Stomach smooth muscle (tissue), 2 donors: ENCODE data around the gene SAMD4B.

Source experiments
- H3K27ac ChIP-seq: one replicate; pipeline ENCODE4 v1.7.0; 2013; ENCODE audit warnings: mild to moderate bottlenecking, low read length, inconsistent platforms
- H3K27me3 ChIP-seq, 2 donors: one replicate each; pipeline ENCODE4 v1.7.0; 2013; ENCODE audit warnings: low read length in 2 of 2; ENCODE audit not compliant: insufficient read depth in 2 of 2, control insufficient read depth in 1 of 2
- H3K36me3 ChIP-seq, 2 donors: one replicate each; pipeline ENCODE4 v1.7.0; 2013; ENCODE audit warnings: low read length in 2 of 2; ENCODE audit not compliant: control insufficient read depth in 2 of 2, insufficient read depth in 2 of 2
- H3K4me1 ChIP-seq: one replicate; pipeline ENCODE4 v1.7.0; 2013; ENCODE audit warnings: low read length; ENCODE audit not compliant: control insufficient read depth, insufficient read depth
- H3K4me3 ChIP-seq, 2 donors: one replicate each; pipeline ENCODE4 v1.7.0; 2013; ENCODE audit warnings: low read length in 2 of 2
- H3K9ac ChIP-seq, 2 donors: one replicate each; pipeline ENCODE4 v1.7.0; 2013; ENCODE audit warnings: low read length in 2 of 2, mild to moderate bottlenecking in 1 of 2
- H3K9me3 ChIP-seq, 2 donors: one replicate each; pipeline ENCODE4 v1.7.0; 2013; ENCODE audit warnings: low read length in 2 of 2; ENCODE audit not compliant: control insufficient read depth in 2 of 2
- donor health status: healthy.
- donor health status: Pancreatic carcinoma.

The SAMD4B gene

DNA sequence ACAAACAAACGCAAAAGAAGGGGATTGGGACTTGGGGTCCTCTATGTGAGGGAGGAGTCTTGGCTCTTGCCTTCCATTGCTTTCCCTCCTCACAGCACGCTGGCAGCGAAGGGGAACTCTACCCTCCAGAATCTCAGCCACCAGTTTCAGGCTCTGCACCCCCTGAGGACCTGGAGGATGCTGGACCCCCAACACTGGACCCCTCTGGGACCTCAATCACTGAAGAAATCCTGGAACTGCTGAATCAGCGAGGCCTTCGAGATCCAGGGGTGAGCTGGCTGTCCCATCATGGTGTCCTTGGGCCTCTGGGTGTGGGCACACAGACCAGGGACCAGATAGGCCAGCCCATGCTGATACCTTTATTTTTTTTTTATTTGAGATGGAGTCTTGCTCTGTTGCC is 79.8 kb downstream of the SAMD4B start:
- Histone ChIP-seq H3K9me3 (no peaks in the 10 kb centered on the region), H3K9ac (no peak overlapping the region), H3K36me3 (peaks cover 13 to 37% of the 10 kb centered on the region in 2 donors)

DNA sequence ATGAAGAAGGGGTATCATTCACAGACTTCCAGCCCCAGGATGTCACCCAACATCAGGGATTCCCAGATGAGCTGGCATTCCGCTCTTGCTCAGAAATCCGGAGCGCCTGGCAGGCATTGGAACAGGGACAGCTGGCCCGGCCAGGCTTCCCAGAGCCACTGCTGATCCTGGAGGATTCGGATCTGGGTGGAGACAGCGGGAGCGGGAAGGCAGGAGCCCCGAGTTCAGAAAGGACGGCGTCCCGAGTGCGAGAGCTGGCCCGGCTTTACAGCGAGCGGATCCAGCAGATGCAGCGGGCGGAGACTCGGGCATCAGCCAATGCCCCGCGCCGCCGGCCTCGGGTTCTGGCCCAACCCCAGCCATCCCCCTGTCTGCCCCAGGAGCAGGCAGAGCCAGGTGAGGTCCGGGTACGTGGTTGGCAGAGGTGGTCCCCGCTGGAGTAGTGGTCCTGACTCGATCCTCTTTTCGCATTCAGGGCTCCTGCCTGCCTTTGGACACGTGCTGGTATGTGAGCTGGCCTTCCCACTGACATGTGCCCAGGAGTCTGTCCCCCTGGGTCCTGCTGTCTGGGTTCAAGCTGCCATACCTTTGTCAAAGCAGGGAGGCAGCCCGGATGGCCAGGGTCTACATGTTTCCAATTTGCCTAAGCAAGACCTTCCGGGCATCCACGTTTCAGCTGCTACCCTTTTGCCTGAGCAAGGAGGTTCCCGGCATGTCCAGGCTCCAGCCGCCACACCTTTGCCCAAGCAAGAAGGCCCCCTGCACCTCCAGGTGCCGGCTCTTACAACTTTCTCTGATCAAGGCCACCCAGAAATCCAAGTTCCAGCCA is 81.3 kb downstream of the SAMD4B start:
- Histone ChIP-seq H3K27ac (no peak overlapping the region), H3K27me3 (no peaks in the 10 kb centered on the region), H3K4me1 (peaks cover 8% of the 10 kb centered on the region), H3K9ac (no peak overlapping the region), H3K4me3 (no peak overlapping the region), H3K9me3 (no peaks in the 10 kb centered on the region), H3K36me3 (peaks cover 13 to 34% of the 10 kb centered on the region in 2 donors)

More for the DNA sequence above, 79.8 kb downstream of the SAMD4B start:
- H3K27me3 ChIP-seq, result no peaks in the 10 kb centered on the region
- no peak overlapping the region for H3K4me3 ChIP-seq
- H3K4me1 ChIP-seq, result no peaks in the 10 kb centered on the region
- H3K27ac ChIP-seq, result no peak overlapping the region

DNA sequence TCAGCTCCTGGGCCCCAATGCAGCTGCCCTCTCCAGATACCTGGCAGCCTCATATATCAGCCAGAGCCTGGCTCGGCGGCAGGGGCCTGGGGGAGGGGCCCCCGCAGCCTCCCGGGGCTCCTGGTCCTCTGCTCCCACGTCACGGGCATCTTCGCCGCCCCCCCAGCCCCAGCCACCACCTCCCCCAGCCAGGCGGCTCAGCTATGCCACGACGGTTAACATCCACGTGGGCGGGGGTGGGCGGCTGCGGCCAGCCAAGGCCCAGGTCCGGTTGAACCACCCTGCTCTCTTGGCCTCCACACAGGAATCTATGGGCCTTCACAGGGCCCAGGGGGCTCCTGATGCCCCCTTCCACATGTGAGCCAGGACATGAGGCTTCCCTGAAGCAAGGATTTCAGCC is 82.7 kb downstream of the SAMD4B start:
- Histone ChIP-seq H3K9ac (no peak overlapping the region), H3K27me3 (no peaks in the 10 kb centered on the region), H3K36me3 (peaks cover 6 to 26% of the 10 kb centered on the region in 2 donors), H3K9me3 (no peaks in the 10 kb centered on the region), H3K4me3 (no peak overlapping the region), H3K27ac (no peak overlapping the region), H3K4me1 (peaks cover 16% of the 10 kb centered on the region)

DNA sequence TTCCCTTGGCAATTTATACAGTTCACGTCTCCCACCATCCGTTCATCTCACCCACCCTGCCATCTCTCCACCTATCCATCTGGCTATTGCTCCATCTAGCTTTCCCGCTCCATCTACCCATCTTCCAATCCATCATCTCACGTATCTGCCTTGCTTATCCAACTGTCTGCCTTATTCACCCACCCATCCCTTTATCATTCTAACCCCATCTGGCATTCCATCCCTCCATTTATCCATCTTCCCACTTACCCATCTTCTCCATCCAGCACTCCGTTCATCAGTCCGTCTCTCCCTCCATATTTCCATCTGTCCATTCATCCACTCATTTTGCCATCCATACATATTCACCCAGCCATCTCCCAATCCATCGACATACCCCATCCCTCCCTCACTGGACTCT is 83.5 kb downstream of the SAMD4B start:
- Histone ChIP-seq H3K36me3 (peaks cover 5 to 22% of the 10 kb centered on the region in 2 donors), H3K4me1 (peaks cover 19% of the 10 kb centered on the region), H3K9ac (no peak overlapping the region), H3K9me3 (no peaks in the 10 kb centered on the region), H3K27me3 (no peaks in the 10 kb centered on the region), H3K27ac (no peak overlapping the region), H3K4me3 (no peak overlapping the region)

DNA sequence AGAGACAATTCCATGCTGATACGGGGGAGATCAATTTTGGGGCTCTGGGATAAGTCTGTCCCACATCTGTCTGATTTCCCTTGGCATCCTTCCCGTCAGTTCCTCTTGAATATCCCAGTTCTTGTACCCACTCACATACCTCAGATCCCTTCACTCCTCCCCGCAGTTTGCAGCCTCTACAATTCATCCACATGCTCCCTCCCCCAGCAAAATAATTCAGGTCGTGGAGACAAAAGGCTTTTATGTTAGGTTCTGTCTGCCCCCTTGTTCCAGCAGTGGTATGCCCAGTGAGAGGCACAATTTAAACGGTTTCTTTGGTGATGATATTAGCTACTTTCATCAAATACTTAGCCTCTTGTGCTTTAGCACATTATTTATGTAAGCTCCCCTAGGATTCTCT is 83.9 kb downstream of the SAMD4B start:
- H3K4me1 ChIP-seq, result peaks cover 19% of the 10 kb centered on the region
- no peak overlapping the region for H3K9ac ChIP-seq
- no peaks in the 10 kb centered on the region for H3K27me3 ChIP-seq
- H3K36me3 ChIP-seq, result peaks cover 9 to 20% of the 10 kb centered on the region in 2 donors
- H3K9me3 ChIP-seq, result no peaks in the 10 kb centered on the region
- H3K4me3 ChIP-seq, result no peak overlapping the region
- no peak overlapping the region for H3K27ac ChIP-seq

DNA sequence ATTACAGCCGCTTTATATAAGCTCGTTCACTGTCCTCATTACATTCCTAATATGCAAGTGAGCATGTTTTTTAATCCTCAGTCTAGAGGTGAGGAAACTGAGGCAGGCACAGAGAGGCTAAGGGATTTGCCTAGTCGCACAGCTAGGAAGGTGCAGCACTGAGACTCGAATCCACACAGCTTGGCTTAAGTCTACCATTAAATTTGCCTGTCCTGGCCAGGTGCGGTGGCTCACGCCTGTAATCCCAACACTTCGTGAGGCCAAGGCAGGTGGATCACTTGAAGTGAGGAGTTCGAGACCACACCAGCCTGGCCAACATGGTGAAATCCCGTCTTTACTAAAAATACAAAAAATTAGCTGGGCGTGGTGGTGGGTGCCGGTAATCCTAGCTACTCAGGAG is 85.5 kb downstream of the SAMD4B start:
- Histone ChIP-seq H3K4me1 (peaks cover 19% of the 10 kb centered on the region), H3K9ac (no peak overlapping the region), H3K27me3 (no peaks in the 10 kb centered on the region), H3K9me3 (no peaks in the 10 kb centered on the region), H3K36me3 (peaks cover 12 to 19% of the 10 kb centered on the region in 2 donors), H3K27ac (peak overlapping the region; percentile 89), H3K4me3 (no peak overlapping the region)

DNA sequence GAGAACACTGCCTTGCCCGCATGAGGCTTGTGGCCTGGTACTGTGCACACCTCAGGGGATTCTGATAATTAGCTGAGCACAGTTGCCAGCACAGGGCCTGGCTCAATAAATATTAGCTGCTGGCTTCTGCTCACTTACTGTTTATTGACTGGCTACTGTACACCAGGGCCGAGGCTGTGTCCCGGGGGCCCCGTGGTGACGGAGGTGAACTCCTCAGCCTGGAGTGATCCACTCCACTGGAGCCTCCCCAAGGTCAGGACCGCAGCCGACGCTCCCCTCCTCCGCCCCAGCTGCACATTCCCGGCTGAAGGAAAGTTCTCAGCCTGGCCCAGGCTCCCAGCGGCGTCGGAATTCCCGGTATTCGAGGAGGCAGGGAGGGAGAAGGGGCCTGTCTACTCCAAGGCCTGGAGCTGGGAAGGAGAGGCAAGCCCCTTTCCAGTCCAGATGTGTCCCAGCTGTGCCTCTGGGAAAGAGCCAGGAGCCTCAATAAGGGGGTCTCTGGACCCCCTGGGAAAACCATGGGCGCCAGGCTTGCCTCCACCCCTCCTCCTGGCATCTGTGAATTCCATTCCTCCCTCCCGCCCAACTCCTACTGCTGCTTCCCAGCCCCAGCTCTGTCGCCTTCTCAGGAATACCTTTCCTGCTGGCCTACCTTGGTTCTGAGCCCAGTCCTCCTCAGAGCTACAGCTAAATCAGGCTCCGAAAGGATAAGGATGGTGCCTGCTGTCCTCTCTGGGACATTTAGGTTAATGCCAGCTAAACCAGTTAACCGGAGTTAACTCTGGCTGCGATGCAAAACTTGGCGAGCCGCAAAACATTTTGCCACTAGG is 86.3 kb downstream of the SAMD4B start:
- peaks cover 20 to 24% of the 10 kb centered on the region in 2 donors for H3K36me3 ChIP-seq
- no peaks in the 10 kb centered on the region for H3K27me3 ChIP-seq
- no peaks in the 10 kb centered on the region for H3K9me3 ChIP-seq
- H3K4me3 ChIP-seq, result peak overlapping the region in 1 of 2 donors; percentile 47
- H3K27ac ChIP-seq, result peak overlapping the region; percentile 89
- peaks cover 22% of the 10 kb centered on the region for H3K4me1 ChIP-seq
- peak overlapping the region; percentile 63 to 66 for H3K9ac ChIP-seq

DNA sequence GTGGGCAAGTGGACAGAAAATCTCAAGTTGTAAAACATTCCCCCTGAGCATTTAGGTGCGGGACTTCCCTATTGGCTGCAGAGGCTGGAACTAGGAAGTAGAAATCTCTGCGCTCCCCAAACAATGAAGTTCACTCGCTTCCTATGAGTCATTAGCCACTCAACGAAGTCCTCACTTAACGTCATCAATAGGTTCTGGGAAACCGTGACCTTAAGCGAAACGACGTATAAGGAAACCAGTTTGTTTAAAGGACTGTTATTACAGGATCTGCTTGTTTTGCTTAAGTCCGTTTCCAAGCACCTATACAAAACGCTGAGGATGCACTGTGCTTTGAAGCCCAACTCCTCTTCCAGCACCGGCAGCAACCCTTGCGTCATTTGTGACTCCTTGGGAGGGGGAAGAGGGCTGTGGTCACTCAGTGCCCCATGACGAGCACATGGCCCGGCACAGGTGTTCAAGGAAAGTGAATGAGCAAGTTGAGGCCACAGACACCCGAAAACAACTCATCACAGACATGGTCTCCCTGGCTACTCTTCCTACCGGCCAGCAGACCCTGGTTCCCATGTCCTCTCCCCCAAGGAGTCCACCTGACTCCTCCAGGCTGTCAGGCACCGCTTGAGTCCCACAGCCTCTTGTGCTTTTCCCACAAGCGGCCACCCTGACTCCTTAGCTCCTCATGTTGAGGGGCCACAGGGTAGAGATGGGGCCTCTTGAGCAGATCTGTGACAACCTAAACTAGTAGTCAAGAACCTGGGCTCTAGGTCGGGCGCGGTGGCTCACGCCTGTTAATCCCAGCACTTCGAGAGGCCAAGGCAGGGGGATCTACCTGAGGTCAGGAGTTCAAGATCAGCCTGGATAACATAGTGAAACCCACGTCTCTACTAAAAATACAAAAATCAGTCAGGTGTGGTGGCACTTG is 88.7 kb downstream of the SAMD4B start:
- Histone ChIP-seq H3K4me3 (no peak overlapping the region), H3K9ac (peak overlapping the region in 1 of 2 donors; percentile 29), H3K9me3 (no peaks in the 10 kb centered on the region), H3K27me3 (no peaks in the 10 kb centered on the region), H3K36me3 (peaks cover 24 to 28% of the 10 kb centered on the region in 2 donors), H3K27ac (peak overlapping the region; percentile 49), H3K4me1 (peaks cover 43% of the 10 kb centered on the region)

DNA sequence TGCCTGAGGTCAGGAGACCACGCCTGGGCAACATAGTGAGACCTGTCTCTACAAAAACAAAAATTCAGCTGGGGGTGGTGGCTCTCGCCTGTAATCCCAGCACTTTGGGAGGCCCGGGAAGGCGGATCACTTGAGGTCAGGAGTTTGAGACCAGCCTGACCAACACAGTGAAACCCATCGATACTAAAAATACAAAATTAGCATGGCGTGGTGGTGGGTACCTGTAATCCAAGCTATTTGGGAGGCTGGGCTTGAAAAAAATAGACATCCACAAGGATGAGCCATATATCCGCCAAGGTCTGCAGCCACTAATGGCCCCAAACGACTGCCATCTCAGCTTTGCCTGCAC is 90.4 kb downstream of the SAMD4B start:
- Histone ChIP-seq H3K4me1 (peaks cover 49% of the 10 kb centered on the region), H3K36me3 (peaks cover 24 to 28% of the 10 kb centered on the region in 2 donors), H3K27me3 (peaks cover 0 to 2% of the 10 kb centered on the region in 2 donors), H3K9ac (no peak overlapping the region), H3K9me3 (no peaks in the 10 kb centered on the region), H3K4me3 (no peak overlapping the region), H3K27ac (no peak overlapping the region)

DNA sequence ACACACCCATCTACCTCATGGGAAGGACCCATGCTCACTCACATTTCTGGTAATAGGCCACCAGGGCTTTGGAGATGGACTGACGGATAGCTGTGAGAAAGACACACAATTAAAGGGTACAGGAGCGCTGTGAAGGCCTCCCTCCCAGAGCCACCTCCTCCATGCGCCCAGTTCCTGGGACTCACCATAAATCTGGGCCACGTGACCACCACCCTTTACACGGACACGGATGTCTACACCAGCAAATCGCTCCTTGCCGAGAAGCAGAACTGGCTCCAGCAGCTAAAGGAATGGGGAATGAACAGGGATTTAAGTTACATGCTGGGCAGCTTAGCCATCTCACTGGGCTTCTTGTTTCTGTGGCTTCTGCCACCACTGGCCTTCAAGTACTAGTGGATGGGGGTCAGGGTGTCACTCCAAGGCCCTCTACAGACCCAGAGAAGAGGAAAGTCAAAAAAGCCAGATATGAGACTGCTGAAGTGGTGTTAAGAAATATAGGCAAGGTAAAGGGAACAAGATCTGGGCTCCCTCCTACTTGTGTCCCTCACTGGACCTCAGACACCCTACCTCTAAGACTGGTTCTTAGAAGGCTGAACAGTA is 91.4 kb downstream of the SAMD4B start:
- H3K36me3 ChIP-seq, result peaks cover 24 to 28% of the 10 kb centered on the region in 2 donors
- H3K4me3 ChIP-seq, result peak overlapping the region in 1 of 2 donors; percentile 98
- no peak overlapping the region for H3K27ac ChIP-seq
- peaks cover 3 to 4% of the 10 kb centered on the region in 2 donors for H3K27me3 ChIP-seq
- no peaks in the 10 kb centered on the region for H3K9me3 ChIP-seq
- H3K4me1 ChIP-seq, result peaks cover 40% of the 10 kb centered on the region
- peak overlapping the region in 1 of 2 donors; percentile 13 for H3K9ac ChIP-seq
